ENCODE data around the gene AVPR1B.

DNA sequence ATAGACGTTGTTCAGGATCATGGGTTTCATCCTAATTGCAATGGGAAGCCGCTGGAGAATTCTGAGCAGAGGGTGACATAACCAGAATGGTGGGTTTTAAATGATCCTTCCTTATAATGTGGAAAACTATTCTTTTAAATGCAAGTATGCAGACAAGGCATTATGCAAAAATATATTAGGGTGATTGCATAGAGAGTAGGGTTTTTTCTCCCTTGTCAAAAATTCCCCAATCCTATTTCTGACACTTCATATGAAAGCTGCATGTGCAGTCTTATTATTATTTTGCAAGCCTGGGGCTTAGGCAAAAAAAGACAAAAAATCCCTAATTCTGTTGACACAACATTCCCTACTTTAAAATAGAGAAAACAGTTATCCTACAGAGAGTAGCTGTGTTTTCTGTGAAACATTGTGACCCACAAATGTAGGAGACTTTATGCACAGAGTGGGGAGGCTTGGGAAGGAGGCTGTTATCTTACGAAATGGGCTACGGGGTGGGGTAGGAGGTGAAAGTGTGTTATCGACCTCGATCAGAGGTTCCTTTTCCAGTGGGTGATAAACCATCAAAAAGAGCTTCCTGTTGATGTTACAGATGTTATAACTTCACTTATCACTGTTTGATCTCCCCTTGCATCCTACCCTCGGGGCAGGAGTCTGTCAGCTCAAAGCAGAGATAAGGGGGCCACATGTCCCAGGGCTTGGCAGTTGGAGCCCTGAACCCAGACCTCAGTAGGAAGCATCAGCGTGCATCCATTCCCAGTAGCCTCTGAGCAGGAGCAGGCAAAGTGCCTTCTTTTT is 37.0 kb downstream of the AVPR1B start:
- TF ChIP-seq, protein P1, sequence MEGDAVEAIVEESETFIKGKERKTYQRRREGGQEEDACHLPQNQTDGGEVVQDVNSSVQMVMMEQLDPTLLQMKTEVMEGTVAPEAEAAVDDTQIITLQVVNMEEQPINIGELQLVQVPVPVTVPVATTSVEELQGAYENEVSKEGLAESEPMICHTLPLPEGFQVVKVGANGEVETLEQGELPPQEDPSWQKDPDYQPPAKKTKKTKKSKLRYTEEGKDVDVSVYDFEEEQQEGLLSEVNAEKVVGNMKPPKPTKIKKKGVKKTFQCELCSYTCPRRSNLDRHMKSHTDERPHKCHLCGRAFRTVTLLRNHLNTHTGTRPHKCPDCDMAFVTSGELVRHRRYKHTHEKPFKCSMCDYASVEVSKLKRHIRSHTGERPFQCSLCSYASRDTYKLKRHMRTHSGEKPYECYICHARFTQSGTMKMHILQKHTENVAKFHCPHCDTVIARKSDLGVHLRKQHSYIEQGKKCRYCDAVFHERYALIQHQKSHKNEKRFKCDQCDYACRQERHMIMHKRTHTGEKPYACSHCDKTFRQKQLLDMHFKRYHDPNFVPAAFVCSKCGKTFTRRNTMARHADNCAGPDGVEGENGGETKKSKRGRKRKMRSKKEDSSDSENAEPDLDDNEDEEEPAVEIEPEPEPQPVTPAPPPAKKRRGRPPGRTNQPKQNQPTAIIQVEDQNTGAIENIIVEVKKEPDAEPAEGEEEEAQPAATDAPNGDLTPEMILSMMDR (IDR thresholded peaks at IDR 0.05) = no peak
- no peak for TF ChIP-seq POLR2A (IDR thresholded peaks at IDR 0.05)

Data from uterus (tissue), 2 donors.